Epithelial cell of prostate (primary cell): ENCODE measurements around the gene ATP5F1C.
"Not testable (repeated sequence)": the region's sequence is repeated elsewhere in the genome, so short reads cannot be mapped to it uniquely, and the experiment has no call there.

Experiments
- DNase-seq: peaks from one replicate; pipeline ENCODE4 v3.0.0-alpha.2; 2011; ENCODE audit warnings: low read depth, low spot score
- H3K27ac ChIP-seq: fragments of 450-650 bp; 2 replicates; pipeline ENCODE4 v1.5.1; 2017; ENCODE audit warnings: mild to moderate bottlenecking

Gene ATP5F1C

GRCh38 chr10:7787857-7788638 is at the start of gene ATP5F1C, which contains the start of gene KIN:
Gene ATP5F1C (plus strand): TSS chr10:7788177. CDS start chr10:7788208, 31 bp downstream.
Gene KIN (minus strand): TSS chr10:7787993. CDS start chr10:7787933, 60 bp downstream.
- peak within 1 kb of the TSS; percentile 62 for H3K27ac ChIP-seq
- peak; percentile 81 for DNase-seq

GRCh38 chr10:7738536-7739407 is 49.2 kb upstream of the ATP5F1C start:
- no peak for DNase-seq
- no peak overlapping the region for H3K27ac ChIP-seq

- DNase-seq: no peak
Measured at GRCh38 chr10:7744307-7744706, 43.7 kb upstream of the ATP5F1C start.

GRCh38 chr10:7748637-7749036 is 39.3 kb upstream of the ATP5F1C start:
- H3K27ac ChIP-seq, DNase-seq: not testable (repeated sequence)

More at GRCh38 chr10:7744307-7744706, 43.7 kb upstream of the ATP5F1C start:
- H3K27ac ChIP-seq: no peak overlapping the region

- no peak overlapping the region for H3K27ac ChIP-seq
- no peak for DNase-seq
Measured at GRCh38 chr10:7750222-7750621, 37.8 kb upstream of the ATP5F1C start.

- no peak overlapping the region for H3K27ac ChIP-seq
- no peak for DNase-seq
Measured at GRCh38 chr10:7752251-7752650, 35.7 kb upstream of the ATP5F1C start.

GRCh38 chr10:7755103-7755502 is 32.9 kb upstream of the ATP5F1C start:
- DNase-seq: no peak
- no peak overlapping the region for H3K27ac ChIP-seq

- peak; percentile 3 for DNase-seq
- no peak overlapping the region for H3K27ac ChIP-seq
Measured at GRCh38 chr10:7756360-7756992, 31.5 kb upstream of the ATP5F1C start.

- no peak for DNase-seq
- H3K27ac ChIP-seq: no peak overlapping the region
Measured at GRCh38 chr10:7763929-7764328, 24.0 kb upstream of the ATP5F1C start.

GRCh38 chr10:7766241-7766640 is 21.7 kb upstream of the ATP5F1C start:
- DNase-seq: no peak
- H3K27ac ChIP-seq: no peak overlapping the region

- no peak for DNase-seq
Measured at GRCh38 chr10:7767209-7767608, 20.8 kb upstream of the ATP5F1C start.

GRCh38 chr10:7768417-7768816 is 19.6 kb upstream of the ATP5F1C start:
- no peak for DNase-seq
- no peak overlapping the region for H3K27ac ChIP-seq

More at GRCh38 chr10:7767209-7767608, 20.8 kb upstream of the ATP5F1C start:
- no peak overlapping the region for H3K27ac ChIP-seq

- no peak for DNase-seq
- no peak overlapping the region for H3K27ac ChIP-seq
Measured at GRCh38 chr10:7773845-7774801, 13.9 kb upstream of the ATP5F1C start.

GRCh38 chr10:7776777-7777176 is 11.2 kb upstream of the ATP5F1C start:
- DNase-seq: no peak
- H3K27ac ChIP-seq: no peak overlapping the region

GRCh38 chr10:7782194-7782593 is 5.8 kb upstream of the ATP5F1C start:
- not testable (repeated sequence) for H3K27ac ChIP-seq, DNase-seq

GRCh38 chr10:7786430-7786829 is 1.5 kb upstream of the ATP5F1C start:
- no peak for DNase-seq
- no peak overlapping the region for H3K27ac ChIP-seq

- DNase-seq: no peak
- peak overlapping the region; percentile 62 for H3K27ac ChIP-seq
Measured at GRCh38 chr10:7787150-7787856, 674 bp upstream of the ATP5F1C start.

GRCh38 chr10:7788639-7789286 is 786 bp downstream of the ATP5F1C start:
- no peak for DNase-seq

More at GRCh38 chr10:7788639-7789286, 786 bp downstream of the ATP5F1C start:
- H3K27ac ChIP-seq: peak overlapping the region; percentile 62
